Measurements from ENCODE around the gene GRHL3.

The GRHL3 gene

DNA sequence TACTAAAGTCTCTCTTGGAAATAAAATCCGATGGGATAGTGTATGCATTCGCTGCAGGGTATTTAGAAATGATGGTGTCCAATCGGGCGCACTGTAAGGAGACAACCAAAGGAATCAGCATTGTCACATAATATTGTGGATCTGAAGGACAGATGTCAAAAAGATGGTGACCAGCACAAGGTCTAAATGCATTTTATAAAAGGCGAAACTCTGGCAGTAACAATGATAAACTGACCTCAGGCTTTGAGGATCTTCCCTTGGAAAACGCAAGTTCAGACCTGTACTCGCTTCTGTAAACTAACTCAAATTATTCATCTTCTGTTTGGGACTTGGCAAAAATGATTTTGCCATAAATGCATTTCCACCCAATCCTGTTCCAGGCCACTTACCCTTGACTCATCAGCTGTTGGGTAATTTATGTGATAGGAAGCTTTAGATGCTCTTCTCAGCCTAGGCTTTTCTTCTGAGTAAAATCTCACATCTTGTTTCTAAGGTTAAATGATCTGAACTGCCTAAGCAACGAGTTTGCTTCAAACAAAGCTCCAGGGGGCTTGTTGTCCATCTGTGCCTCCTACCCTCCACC, 60.7 kb downstream of the GRHL3 start:
- no peak for DNase-seq

DNA sequence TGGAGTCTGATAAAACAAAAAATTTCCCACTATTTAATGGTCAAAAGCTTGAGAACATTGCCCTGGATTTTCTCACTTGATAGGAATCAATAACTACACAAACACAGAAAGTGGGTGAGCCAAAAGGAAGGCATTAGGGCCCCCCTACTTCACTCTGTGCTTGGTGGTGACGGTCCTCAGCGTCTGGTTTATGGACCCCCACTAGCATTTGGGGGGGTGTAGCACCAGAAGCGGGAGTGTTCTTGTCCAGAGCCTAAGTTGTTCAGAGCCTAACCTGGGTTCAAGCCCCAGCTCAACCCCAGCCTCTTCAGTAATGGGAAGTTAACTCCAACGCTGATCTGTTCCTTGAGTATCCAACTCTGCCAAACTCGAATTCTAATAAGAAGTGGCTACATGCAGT, 61.4 kb downstream of the GRHL3 start:
- no peak for DNase-seq

- DNase-seq = no peak
Measured at GRCh38 chr1:24381256-24381655, 62.1 kb downstream of the GRHL3 start.

DNA sequence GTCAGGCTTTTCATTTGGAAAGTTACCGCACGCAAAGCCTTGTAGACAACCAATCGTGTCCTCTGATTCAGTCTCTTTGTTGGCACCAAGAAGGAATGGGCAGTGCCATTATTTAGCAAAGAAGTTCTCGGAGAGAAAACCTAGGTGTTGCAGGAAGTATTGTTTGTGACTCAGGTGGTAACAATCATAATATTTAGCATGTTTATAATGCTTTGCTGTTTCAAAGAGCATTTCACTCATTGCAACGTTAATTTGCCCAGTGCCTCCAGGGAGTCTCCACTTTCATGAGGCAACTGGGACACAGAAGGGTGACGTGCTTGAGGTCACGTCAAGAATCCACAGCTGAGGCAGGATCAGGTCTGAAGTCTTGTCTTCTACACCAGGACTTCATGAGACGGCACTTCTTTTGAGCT, 63.0 kb downstream of the GRHL3 start:
- no peak for DNase-seq

- no peak for DNase-seq
Measured at GRCh38 chr1:24383381-24383940, 64.3 kb downstream of the GRHL3 start.

DNA sequence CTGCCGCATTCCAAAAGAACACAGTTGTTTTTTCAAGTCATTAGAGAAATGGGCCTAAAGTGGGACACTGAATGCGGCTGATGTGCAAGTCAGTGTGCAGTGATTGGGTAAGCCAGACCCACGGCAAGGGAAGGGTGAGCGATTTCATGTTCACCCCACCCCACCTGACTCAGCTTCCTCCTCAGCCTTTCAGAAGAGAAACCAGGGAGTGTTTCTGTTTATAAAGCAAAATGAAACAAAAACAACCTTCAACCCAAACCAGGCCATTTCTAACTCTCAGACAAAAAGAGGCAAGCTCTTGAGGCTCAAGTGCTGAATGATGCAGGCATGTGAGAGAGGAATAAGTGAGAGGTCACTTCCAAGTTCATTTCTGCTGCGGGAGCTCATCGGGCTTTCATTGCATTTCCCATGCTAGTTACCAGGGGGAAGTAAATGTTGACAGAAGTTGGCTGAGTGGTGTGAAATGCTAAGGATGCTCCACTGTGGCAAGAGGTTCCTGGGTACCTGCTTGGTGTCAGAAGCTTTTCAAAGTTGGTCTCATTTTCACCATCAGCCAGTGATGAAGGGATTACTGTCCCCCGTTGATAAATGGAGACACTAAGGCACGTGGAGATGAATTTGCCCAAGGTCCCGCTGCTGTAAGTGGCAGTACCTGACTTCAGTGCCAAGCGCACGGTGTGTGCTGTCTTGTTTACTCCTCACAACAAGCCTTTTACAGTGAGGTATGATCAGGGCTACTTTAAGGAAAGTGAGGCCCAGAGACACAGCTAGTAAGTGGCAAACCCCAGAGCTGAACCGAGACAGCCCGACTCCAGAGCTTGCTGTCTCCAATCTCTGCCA, 65.3 kb downstream of the GRHL3 start:
- peak; percentile 36 to 68 for DNase-seq

DNA sequence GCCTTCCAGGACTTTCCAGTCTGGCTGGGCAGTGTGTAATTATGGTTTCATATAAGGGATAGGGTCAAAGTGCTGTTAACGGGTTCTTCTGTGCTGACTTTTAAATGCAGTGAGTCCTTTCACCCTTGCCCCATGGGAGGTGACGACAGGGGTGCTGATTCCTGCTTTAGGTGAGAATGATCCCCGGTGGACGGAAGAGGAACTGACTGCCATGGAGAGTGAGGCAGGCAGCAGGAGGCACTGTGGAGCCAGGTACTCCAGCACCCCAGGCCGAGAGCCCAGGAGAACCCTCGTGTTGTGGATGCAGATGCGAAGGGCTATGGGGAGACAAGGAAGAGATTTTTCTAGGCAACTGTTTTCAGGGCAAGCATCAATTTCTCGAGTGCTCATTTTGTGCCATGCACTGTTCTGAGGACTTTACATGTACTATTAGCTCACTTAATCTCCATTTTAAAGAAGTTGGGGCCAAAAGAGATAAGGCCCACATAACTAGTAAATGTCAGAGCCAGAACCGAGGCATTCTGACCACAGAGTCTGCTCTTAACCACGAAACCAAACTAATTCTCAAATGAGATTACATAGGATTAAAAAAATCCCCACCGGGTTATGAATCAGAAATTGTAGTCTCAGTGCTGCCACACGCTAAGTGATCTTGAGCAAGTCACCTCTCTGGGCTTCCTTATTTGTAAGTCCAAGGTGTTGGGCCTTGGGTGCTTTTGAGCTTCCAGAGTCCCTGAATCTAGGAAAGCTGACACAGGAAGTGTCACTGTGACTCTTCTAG, 66.2 kb downstream of the GRHL3 start:
- peak in 1 of 2 donors; percentile 35 for DNase-seq

- no peak for DNase-seq
Measured at GRCh38 chr1:24386241-24386640, 67.1 kb downstream of the GRHL3 start.

DNA sequence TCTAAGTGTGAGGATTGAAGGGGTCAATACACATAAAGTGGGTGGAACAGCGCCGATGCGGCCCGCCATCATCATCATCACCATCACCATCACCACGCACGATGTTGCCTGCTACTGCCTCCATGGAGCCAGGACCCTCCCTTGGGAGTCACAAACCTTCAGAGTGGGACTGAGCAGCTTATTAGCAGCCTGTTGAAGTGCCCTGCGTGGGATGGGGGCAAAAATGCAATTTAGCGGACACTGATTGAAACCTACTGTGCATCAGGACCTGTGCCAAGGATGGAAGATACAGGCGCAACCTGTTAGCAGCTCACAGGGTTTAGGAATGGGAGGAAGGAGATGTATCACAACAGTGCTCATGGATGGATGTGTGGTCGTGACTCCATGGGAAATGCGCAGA, 67.8 kb downstream of the GRHL3 start:
- no peak for DNase-seq

DNA sequence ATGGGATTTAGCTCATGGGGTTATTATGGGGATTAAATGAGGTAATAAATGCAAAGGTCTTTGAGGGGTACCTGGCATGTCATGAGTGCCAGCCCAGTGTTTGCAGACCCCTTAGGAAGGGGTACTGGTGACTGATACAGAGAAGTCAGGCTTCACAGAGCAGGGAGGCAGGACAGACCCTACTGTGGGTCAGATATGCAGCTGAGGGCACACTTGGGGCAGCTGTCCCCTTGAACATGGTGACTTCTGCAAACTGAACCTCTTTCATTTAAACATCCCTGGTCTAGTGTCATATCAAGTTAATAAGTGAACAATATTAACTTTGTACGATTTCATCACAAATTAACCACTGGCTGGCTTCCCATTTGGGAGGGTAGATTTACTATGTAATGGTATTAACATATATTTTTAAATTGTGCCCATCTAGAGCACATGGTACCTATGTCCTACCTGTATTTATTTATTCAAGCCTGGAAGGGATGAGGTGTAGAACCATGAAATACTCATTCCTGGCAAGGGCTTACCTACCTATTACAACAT, 68.5 kb downstream of the GRHL3 start:
- no peak for DNase-seq

DNA sequence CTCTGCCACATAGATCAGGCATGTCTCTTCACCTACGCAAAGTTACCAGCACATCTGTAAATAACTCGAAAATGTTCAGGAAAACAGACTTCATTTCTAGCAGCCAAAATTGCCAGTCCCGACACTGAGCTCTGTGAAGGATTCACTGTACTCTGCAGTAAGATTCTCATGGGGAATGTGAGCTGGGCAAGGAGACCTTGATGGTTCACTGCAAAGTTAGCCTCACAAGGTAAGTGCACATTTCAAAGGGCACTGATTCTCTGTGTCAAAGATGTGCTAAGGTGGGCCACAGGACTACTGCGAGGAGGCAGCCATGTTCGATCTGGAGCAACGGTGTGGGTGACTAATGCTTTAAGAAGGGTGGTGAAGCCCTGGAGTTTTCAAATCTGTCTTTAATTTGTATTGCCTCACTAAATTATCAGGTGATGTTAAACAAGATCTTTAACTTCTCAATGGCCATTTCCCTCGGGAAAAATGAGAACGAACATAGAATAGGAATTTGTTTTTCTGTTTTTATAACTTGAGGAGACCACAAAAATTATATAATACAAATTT, 69.3 kb downstream of the GRHL3 start:
- no peak for DNase-seq

- no peak for DNase-seq
Measured at GRCh38 chr1:24389231-24389678, 70.1 kb downstream of the GRHL3 start.

DNA sequence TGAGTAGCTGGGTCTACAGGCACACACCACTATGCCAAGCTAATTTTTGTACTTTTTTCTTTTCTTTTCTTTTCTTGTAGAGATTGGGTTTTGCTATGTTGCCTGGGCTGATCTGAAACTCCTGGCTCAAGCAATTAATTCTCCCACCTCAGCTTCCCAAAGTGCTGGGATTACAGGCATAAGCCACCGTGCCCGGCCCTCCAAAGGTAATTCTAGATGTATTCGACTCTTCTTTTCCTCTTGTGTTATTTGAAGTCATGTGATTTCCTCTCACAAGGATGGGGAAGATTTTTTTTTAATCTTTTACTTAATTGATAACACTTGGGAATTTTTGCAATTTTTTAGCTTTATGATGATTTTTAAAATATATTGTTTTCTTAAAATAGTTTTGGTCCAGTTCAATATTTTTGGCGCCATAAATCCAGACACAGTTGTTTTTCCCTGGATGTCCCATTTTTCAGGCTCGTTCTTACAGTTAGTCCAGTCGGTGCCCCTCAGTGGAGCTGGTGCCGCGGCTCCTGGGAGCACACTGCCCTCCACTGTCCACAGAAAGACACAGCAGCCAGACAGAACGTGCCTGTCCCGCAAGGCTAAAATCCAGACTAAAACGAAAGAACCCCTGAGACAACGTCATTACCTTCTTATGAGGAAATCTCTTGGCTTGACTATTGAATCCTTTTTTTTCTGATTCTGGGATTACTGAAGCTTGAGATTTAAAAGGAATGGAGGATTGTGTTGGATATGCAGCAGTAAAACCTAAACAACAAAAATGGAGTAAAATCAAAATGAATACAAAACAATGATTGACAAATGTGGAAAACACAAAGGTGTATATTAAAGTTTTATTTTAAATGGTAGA, 72.0 kb downstream of the GRHL3 start:
- DNase-seq = peak; percentile 81 to 82

DNA sequence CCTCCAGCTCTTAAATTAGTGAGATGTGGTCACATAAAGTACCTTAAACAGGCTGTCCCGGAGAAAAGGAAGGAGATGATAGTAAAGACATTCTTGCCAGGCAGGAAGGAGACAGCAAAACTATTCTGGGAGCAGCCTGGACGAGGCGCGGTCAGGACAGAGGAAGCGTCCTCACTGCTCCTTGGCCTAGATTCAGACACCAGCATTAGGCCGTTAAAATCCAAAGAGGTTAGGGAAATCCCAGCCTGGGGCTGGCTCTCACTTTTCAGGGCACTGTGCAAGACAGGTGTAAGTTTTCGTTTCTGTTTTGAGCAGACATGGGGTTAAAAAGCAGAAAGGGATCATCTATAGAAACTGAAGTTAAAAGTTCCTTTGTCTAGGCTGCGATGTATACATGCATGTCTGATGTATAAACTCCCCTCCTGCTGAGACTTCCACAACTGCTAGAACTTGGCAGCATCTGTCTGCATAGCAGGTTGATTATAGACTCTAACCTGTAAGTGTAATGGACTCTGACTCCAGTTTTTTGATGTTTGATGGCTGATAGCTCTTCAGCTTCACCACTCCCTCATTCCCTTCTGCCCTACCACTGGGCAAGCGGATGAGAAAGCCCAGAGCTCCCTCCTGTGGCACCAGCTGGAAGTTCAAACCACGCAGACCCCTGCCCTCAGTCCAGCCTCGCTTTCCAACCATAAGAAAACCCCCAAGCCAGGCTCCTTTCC, 72.9 kb downstream of the GRHL3 start:
- peak; percentile 67 to 76 for DNase-seq

DNA sequence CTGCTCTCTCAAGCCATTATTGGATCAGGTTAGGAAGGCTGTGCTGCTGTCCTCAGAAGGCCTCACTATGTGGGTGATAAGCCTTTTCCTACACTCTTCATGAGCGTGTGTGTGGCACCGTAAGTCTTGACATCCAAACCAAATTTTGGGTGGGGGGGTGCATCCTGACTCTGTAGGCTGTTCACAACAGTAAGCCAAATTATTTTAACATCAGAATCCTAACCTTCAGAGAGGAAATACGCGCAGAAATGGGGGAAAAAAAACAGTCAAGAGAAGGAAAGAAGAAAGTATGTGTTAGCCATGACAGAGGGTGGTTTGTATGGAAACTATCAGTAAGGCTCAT, 73.4 kb downstream of the GRHL3 start:
- no peak for DNase-seq

GRCh38 chr1:24392982-24393650, 74.0 kb downstream of the GRHL3 start:
- DNase-seq = peak in 1 of 2 donors; percentile 10

- DNase-seq = no peak
Measured at GRCh38 chr1:24393892-24394291, 74.7 kb downstream of the GRHL3 start.

DNA sequence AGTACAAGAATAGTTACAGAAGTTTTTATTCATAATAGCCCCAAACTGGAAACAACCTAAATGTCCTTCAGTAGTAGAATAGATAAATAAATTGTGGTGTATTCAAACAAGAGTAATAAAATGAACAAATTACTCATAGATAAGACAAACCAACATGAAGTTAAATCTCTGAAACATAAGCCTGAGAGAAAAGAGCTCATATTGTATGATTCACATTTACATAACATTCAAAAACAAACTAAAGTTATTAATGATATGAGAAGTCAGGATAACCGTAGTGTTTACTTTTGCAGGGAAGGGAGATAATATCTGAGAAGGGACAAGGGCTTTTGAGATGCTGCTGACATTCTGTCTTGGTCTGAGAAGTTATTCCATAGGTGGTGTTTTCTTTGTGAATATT, 80.9 kb downstream of the GRHL3 start:
- no peak for DNase-seq

DNA sequence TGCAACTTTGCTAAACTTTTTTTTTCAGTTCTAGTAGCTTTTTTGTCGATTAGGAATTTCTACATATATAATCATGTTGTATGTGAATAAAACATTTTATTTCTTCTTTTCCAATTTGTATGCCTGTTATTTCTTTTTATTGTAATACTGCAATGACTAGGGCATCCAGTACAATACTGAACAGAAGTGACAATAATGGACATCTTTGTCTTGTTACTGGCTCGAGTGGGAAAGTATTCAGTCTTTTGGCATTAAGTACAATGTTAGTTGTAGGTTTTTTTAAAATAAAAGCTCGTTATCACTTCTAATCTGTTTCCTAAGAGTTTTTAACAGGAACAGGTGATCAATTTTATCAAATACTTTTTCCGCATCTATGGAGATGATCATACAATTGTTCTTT, 84.6 kb downstream of the GRHL3 start:
- no peak for DNase-seq
